Common myeloid progenitor, CD34-positive (primary cell): Measurements from ENCODE around the gene LRP1B.

ENCODE experiments used
- CTCF ChIA-PET: fragments of 350-600 bp; sonication (Branson Sonifier 250); formaldehyde crosslinking; loops from one replicate; lab custom pipeline; 2021; ENCODE audit warnings: antibody characterized with exemption; lab: Charles Lee
- POLR2A ChIA-PET: fragments of 350-600 bp; sonication (Branson Sonifier 250); formaldehyde crosslinking; loops from one replicate; lab custom pipeline; 2021; ENCODE audit warnings: antibody characterized with exemption; lab: Charles Lee
- DNase-seq, 3 donors: peaks; one replicate each; pipeline versions ENCODE4 v3.0.0 to v3.0.0-alpha.2; 2013
- H3K27ac ChIP-seq, 2 experiments: 1 replicate in 1 of 2; 2 replicates in 1 of 2; pipeline ENCODE4 v1.7.0; 2013; ENCODE audit warnings: inconsistent platforms in 2 of 2, low read length in 2 of 2, mild to moderate bottlenecking in 2 of 2, low read depth in 1 of 2, moderate library complexity in 1 of 2; ENCODE audit not compliant: severe bottlenecking in 2 of 2, insufficient read depth in 1 of 2, poor library complexity in 1 of 2
- H3K27me3 ChIP-seq, 5 experiments: replicated peaks in 2 of 5; 1 replicate in 3 of 5; 2 replicates in 2 of 5; pipeline versions ENCODE4 v1.6.1 to v1.7.0; 2013; ENCODE audit warnings: low read length in 4 of 5, mild to moderate bottlenecking in 2 of 5, moderate library complexity in 2 of 5, inconsistent platforms in 1 of 5; ENCODE audit not compliant: insufficient read depth in 5 of 5, control insufficient read depth in 4 of 5
- H3K36me3 ChIP-seq, 4 experiments: 1 replicate in 2 of 4; 2 replicates in 2 of 4; pipeline versions ENCODE4 v1.6.1 to v1.7.0; 2013; ENCODE audit warnings: low read length in 3 of 4, control low read depth in 1 of 4, mild to moderate bottlenecking in 1 of 4; ENCODE audit not compliant: control insufficient read depth in 4 of 4, insufficient read depth in 4 of 4
- H3K4me1 ChIP-seq, 4 experiments: 1 replicate in 3 of 4; 2 replicates in 1 of 4; pipeline versions ENCODE4 v1.6.1 to v1.7.1; 2013; ENCODE audit warnings: low read length in 3 of 4, mild to moderate bottlenecking in 3 of 4, control low read depth in 1 of 4, inconsistent platforms in 1 of 4, moderate library complexity in 1 of 4; ENCODE audit not compliant: control insufficient read depth in 4 of 4, insufficient read depth in 4 of 4; ENCODE audit errors: control extremely low read depth in 1 of 4
- H3K4me3 ChIP-seq, 7 experiments: 1 replicate in 4 of 7; 2 replicates in 3 of 7; pipeline versions ENCODE4 v1.5.1 to v1.7.0; 2013; ENCODE audit warnings: mild to moderate bottlenecking in 7 of 7, low read length in 6 of 7, moderate library complexity in 6 of 7, inconsistent platforms in 2 of 7, low read depth in 2 of 7, control low read depth in 1 of 7; ENCODE audit not compliant: insufficient read depth in 4 of 7, control insufficient read depth in 1 of 7; ENCODE audit errors: extremely low read depth in 1 of 7
- H3K9me3 ChIP-seq, 5 experiments: 1 replicate in 4 of 5; 2 replicates in 1 of 5; pipeline versions ENCODE4 v1.6.1 to v1.7.1; 2013; ENCODE audit warnings: low read length in 4 of 5, mild to moderate bottlenecking in 2 of 5, inconsistent platforms in 1 of 5, low read depth in 1 of 5, moderate library complexity in 1 of 5; ENCODE audit not compliant: control insufficient read depth in 4 of 5, insufficient read depth in 2 of 5; ENCODE audit errors: control extremely low read depth in 1 of 5
- WGBS: methylation state at CpG from one replicate; pipeline ENCODE4 v1.1.5; 2013; ENCODE audit not compliant: insufficient coverage; 5-methylcytosine and 5-hydroxymethylcytosine counted together

LRP1B gene

DNA sequence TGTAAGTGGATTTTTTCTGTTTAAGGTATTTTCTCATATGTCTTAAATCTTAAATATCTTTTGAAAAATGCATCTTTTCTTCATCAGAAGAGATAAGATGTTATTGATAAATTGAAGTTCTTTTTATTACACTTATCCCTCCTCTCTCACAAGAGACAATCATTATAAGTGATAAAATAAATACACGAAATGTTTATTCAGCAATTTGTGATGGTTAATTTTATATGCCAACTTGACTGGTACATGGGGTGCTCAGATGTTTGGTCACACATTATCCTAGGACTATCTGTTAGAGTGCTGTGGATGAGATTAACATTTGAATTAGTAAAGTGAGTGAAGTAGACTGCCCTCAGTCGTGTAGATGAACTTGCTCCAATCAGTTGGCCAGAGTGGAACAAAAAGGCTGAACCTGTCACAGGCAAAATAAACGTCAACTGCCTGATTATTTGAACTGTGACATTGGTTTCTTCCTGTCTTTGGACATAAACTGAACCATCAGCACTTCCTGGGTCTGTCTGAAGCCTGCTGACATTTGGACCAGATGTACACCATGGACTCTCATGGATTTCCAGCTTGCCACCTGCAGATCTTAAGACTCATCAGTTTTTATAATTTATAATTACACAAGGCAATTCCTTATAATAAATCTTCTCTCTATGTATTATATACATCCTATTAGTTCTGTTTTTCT is 1126.7 kb downstream of the LRP1B start:
- Histone ChIP-seq H3K27me3 (no peaks in the 10 kb centered on the region), H3K4me3 (no peak overlapping the region), H3K36me3 (no peaks in the 10 kb centered on the region), H3K27ac (no peak overlapping the region), H3K4me1 (no peaks in the 10 kb centered on the region), H3K9me3 (no peaks in the 10 kb centered on the region)
- 60% methylated on average over 3 of the region's 3 CpGs for WGBS
- ChIA-PET POLR2A (no interaction called here), CTCF (no interaction called here)
- DNase-seq, result no peak

- no peaks in the 10 kb centered on the region for H3K36me3 ChIP-seq
- H3K4me3 ChIP-seq, result no peak overlapping the region
- no peak for DNase-seq
- 100% methylated on average over 4 of the region's 5 CpGs for WGBS
- no peaks in the 10 kb centered on the region for H3K27me3 ChIP-seq
- no peaks in the 10 kb centered on the region for H3K4me1 ChIP-seq
- no peaks in the 10 kb centered on the region for H3K9me3 ChIP-seq
- CTCF ChIA-PET, result no interaction called here
- POLR2A ChIA-PET, result no interaction called here
- H3K27ac ChIP-seq, result no peak overlapping the region
These were observed 1129.1 kb downstream of the LRP1B start for GRCh38 chr2:141001750-141002149.

DNA sequence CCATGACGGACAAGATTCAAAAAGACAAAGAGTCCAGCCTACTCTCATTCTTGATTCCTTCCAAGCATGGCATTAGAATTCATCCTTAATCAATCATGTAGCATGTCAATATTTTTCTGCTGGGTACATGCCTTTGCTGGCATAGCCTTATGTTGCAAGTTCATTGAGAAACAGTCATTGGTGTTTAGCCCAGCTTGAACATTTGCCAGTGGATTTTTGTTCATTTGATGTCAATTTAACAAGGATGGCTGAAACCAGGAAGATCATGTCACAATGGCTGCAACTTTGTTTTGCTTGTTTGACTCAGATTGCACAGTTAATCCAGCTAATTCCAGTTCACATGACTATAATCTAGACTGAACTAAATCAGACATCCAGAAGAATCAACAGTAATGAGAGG is 1132.2 kb downstream of the LRP1B start:
- Histone ChIP-seq H3K4me1 (no peaks in the 10 kb centered on the region), H3K27me3 (no peaks in the 10 kb centered on the region), H3K9me3 (no peaks in the 10 kb centered on the region), H3K36me3 (no peaks in the 10 kb centered on the region), H3K4me3 (no peak overlapping the region), H3K27ac (no peak overlapping the region)
- POLR2A ChIA-PET, result no interaction called here
- no peak for DNase-seq
- CTCF ChIA-PET, result no interaction called here
- no CpG with 5 or more reads among the region's 1 CpG for WGBS

- H3K27me3 ChIP-seq, result no peaks in the 10 kb centered on the region
- no peaks in the 10 kb centered on the region for H3K9me3 ChIP-seq
- no peak overlapping the region for H3K4me3 ChIP-seq
- no peak overlapping the region for H3K27ac ChIP-seq
- H3K4me1 ChIP-seq, result no peaks in the 10 kb centered on the region
- no peak for DNase-seq
- no peaks in the 10 kb centered on the region for H3K36me3 ChIP-seq
- CTCF ChIA-PET, result no interaction called here
- POLR2A ChIA-PET, result no interaction called here
These were observed 1132.8 kb downstream of the LRP1B start for GRCh38 chr2:140998017-140998416.

GRCh38 chr2:140994856-140995255 is 1136.0 kb downstream of the LRP1B start:
- Histone ChIP-seq H3K36me3 (no peaks in the 10 kb centered on the region), H3K4me3 (no peak overlapping the region), H3K4me1 (no peaks in the 10 kb centered on the region), H3K9me3 (no peaks in the 10 kb centered on the region), H3K27ac (no peak overlapping the region), H3K27me3 (no peaks in the 10 kb centered on the region)
- no peak for DNase-seq
- ChIA-PET POLR2A (no interaction called here), CTCF (no interaction called here)

- Histone ChIP-seq H3K27ac (no peak overlapping the region), H3K4me3 (no peak overlapping the region), H3K9me3 (no peaks in the 10 kb centered on the region), H3K27me3 (no peaks in the 10 kb centered on the region), H3K36me3 (no peaks in the 10 kb centered on the region), H3K4me1 (no peaks in the 10 kb centered on the region)
- CTCF ChIA-PET, result no interaction called here
- WGBS, result 100% methylated on average over 1 of the region's 1 CpG
- POLR2A ChIA-PET, result no interaction called here
- DNase-seq, result no peak
These were observed 1140.4 kb downstream of the LRP1B start for GRCh38 chr2:140990416-140990815.

DNA sequence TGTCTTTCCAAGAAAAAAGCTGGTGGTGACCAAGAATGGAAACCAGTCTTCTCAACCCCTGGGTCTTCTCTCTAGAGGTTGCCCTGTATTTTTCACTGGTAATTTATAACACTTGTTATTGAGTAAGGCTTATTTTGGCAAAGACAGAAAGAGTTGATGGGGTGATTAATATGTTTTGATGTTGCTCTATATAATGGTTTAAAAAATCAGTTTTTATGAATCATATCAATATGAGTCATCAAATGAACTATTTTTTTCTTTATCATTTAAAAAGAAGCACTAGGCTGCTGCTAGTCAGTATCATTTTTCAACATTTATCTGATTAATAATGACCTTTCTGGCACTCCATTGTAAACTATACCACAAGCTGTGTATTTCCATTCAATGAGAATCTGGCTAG is 1142.2 kb downstream of the LRP1B start:
- no peaks in the 10 kb centered on the region for H3K36me3 ChIP-seq
- no peak overlapping the region for H3K4me3 ChIP-seq
- no peak overlapping the region for H3K27ac ChIP-seq
- H3K9me3 ChIP-seq, result no peaks in the 10 kb centered on the region
- no peaks in the 10 kb centered on the region for H3K27me3 ChIP-seq
- CTCF ChIA-PET, result no interaction called here
- no peaks in the 10 kb centered on the region for H3K4me1 ChIP-seq
- POLR2A ChIA-PET, result no interaction called here
- DNase-seq, result no peak
